Measurements from ENCODE around the gene POC1A.

GRCh38 chr3:52077925-52078324, 76.3 kb downstream of the POC1A start:
- TF ChIP-seq CTCF (IDR thresholded peaks at IDR 0.05) (no peak), POLR2AphosphoS5 (IDR thresholded peaks at IDR 0.05; ENCODE audit: low read depth, low read length) (no peak)

Measured in Panc1 (cell line).